H1 (cell line): Measurements from ENCODE around the gene PTTG1IP. TPM values are rescaled to one million over a fixed set of nuclear protein-coding genes. Genes with fewer than 3 reads are reported as not detected.

Experiments used
- ATF2 ChIP-seq: IDR thresholded peaks from 2 replicates; pipeline ENCODE4 v1.6.1; 2012; ENCODE audit warnings: low read length, inconsistent platforms
- GABPA ChIP-seq: IDR thresholded peaks from 2 replicates; pipeline ENCODE4 v1.6.1; 2011; ENCODE audit warnings: mild to moderate bottlenecking, low read length, moderate library complexity, borderline replicate concordance; ENCODE audit not compliant: insufficient read depth
- RBBP5 ChIP-seq: IDR thresholded peaks from 2 replicates; pipeline ENCODE4 v1.7.1; 2012; ENCODE audit warnings: low read depth, mild to moderate bottlenecking, inconsistent platforms, low read length, moderate library complexity, borderline replicate concordance
- polyA plus RNA-seq, 7 experiments: library from polyadenylated mRNA; depleted of rRNA in 3 of 7; stranded (reverse) in 5 of 7; unstranded in 2 of 7; fragments of >200 nt in 5 of 7; fragments of 200-250 nt in 2 of 7; gene quantifications; 1 replicate in 5 of 7; 2 replicates in 1 of 7; 4 replicates in 1 of 7; pipeline versions ENCODE4 v1.2.1 to v1.2.3, GENCODE V29; 2011 to 2013; ENCODE audit warnings: missing spikeins in 2 of 7, mixed read lengths in 2 of 7
- total RNA-seq: library from RNA; stranded (reverse); fragmentation: NEBNext Ultra II Directional; extraction: Animal tissue kit (Norgen Biotek cat#: 25700); gene quantifications from 2 replicates; pipeline ENCODE4 v1.2.1, GENCODE V29; 2021

The PTTG1IP gene
- total and polyA plus RNA-seq, 2 of the 8 experiments (the other 6 are each of a cell fraction or from before 2014, with no cell fraction given): 90.8 to 130 TPM

- TF ChIP-seq GABPA (no peak), RBBP5 (no peak), ATF2 (no peak)
- TF ChIP-seq, all 59 proteins: peak for 0
Observed at GRCh38 chr21:44819283-44820243, 53.9 kb downstream of the PTTG1IP start (continued).
